H1 (cell line): ENCODE measurements around the gene JAKMIP1. TPM values are rescaled to one million over a fixed set of nuclear protein-coding genes. Genes with fewer than 3 reads are reported as not detected.

Experiments
- CTCF ChIA-PET: fragments of 300-600 bp; sonication (Branson Sonifier 250); formaldehyde crosslinking; loops from one replicate; lab custom pipeline; 2021; ENCODE audit not compliant: partially characterized antibody; lab: Charles Lee
- POLR2A ChIA-PET: fragments of 300-600 bp; sonication (Branson Sonifier 250); formaldehyde crosslinking; loops from one replicate; lab custom pipeline; 2021; ENCODE audit warnings: inconsistent platforms; ENCODE audit not compliant: partially characterized antibody; lab: Charles Lee
- DNase-seq, 2 experiments: peaks; one replicate each; pipeline versions ENCODE4 v3.0.0 to v3.0.0-alpha.2; 2010 to 2022; ENCODE audit warnings: low spot score in 2 of 2, low read depth in 1 of 2, mixed read lengths in 1 of 2
- FAIRE-seq: peaks from 2 replicates; lab custom pipeline; 2011; peaks lifted over from hg19 to GRCh38; lab: Jason Lieb, UNC
- H2AFZ ChIP-seq: 2 replicates; pipeline ENCODE4 v1.8.1; 2012; ENCODE audit warnings: low read length, inconsistent platforms
- H2AK5ac ChIP-seq: 2 replicates; pipeline ENCODE4 v1.6.1; 2013; ENCODE audit warnings: low read depth, low read length
- H2BK120ac ChIP-seq: replicated peaks from 2 replicates; pipeline ENCODE3; 2013; ENCODE audit warnings: low read depth, low read length, inconsistent platforms
- H2BK12ac ChIP-seq: 2 replicates; pipeline ENCODE4 v1.6.1; 2013; ENCODE audit warnings: low read depth, low read length
- H2BK15ac ChIP-seq: 2 replicates; pipeline ENCODE4 v1.6.1; 2013; ENCODE audit warnings: low read length
- H2BK20ac ChIP-seq: 2 replicates; pipeline ENCODE4 v1.6.1; 2013; ENCODE audit warnings: low read length
- H2BK5ac ChIP-seq: 2 replicates; pipeline ENCODE4 v1.6.1; 2013; ENCODE audit warnings: low read depth, low read length
- H3K14ac ChIP-seq: 2 replicates; pipeline ENCODE4 v1.6.1; 2013; ENCODE audit warnings: inconsistent platforms; ENCODE audit not compliant: insufficient read length
- H3K18ac ChIP-seq: 2 replicates; pipeline ENCODE4 v1.6.1; 2013; ENCODE audit warnings: low read length; ENCODE audit errors: extremely low read depth
- H3K23ac ChIP-seq: 2 replicates; pipeline ENCODE4 v1.6.1; 2013; ENCODE audit warnings: inconsistent platforms; ENCODE audit not compliant: insufficient read length
- H3K23me2 ChIP-seq: 2 replicates; pipeline ENCODE4 v1.6.1; 2013; ENCODE audit warnings: low read depth, low read length
- H3K27ac ChIP-seq: 2 replicates; pipeline ENCODE4 v1.6.1; 2011; ENCODE audit warnings: low read depth, low read length, inconsistent platforms
- H3K27me3 ChIP-seq, 4 experiments: replicated peaks in 1 of 4; 1 replicate in 1 of 4; 2 replicates in 3 of 4; pipeline versions ENCODE4 v1.6.1 to v1.8.1; 2011 to 2013; ENCODE audit warnings: low read length in 3 of 4, mild to moderate bottlenecking in 3 of 4, inconsistent platforms in 2 of 4, mixed read lengths in 2 of 4, moderate library complexity in 1 of 4; ENCODE audit not compliant: control insufficient read depth in 3 of 4, insufficient read depth in 3 of 4; ENCODE audit errors: extremely low read depth in 1 of 4
- H3K36me3 ChIP-seq, 4 experiments: 2 replicates each; pipeline versions ENCODE4 v1.6.1 to v1.8.1; 2011 to 2013; ENCODE audit warnings: mild to moderate bottlenecking in 4 of 4, low read length in 3 of 4, moderate library complexity in 2 of 4, control low read depth in 1 of 4, inconsistent platforms in 1 of 4; ENCODE audit not compliant: insufficient read depth in 4 of 4, control insufficient read depth in 2 of 4
- H3K4ac ChIP-seq: replicated peaks from 2 replicates; pipeline ENCODE3; 2013; ENCODE audit warnings: low read length, low read depth, mixed read lengths, inconsistent platforms; ENCODE audit not compliant: insufficient read length
- H3K4me1 ChIP-seq, 4 experiments: replicated peaks in 1 of 4; 1 replicate in 1 of 4; 2 replicates in 3 of 4; pipeline versions ENCODE4 v1.6.1 to v1.8.1; 2011 to 2013; ENCODE audit warnings: low read length in 3 of 4, inconsistent platforms in 2 of 4, mixed read lengths in 1 of 4; ENCODE audit not compliant: insufficient read depth in 4 of 4, control insufficient read depth in 3 of 4
- H3K4me2 ChIP-seq, 2 experiments: 2 replicates each; pipeline versions ENCODE4 v1.6.1 to v1.8.1; 2011 to 2013; ENCODE audit warnings: low read depth in 2 of 2, low read length in 2 of 2, control low read depth in 1 of 2, inconsistent platforms in 1 of 2, mild to moderate bottlenecking in 1 of 2; ENCODE audit not compliant: insufficient read depth in 1 of 2
- H3K4me3 ChIP-seq, 4 experiments: fragments of 200-600, 300-600 bp in 1 of 4; sonication (generic), shearing (Covaris generic), sonication (Bioruptor Twin) in 1 of 4; 2 replicates each; pipeline versions ENCODE4 v1.5.1 to v1.8.1; 2011 to 2016; ENCODE audit warnings: low read length in 4 of 4, low read depth in 3 of 4, control low read depth in 2 of 4, inconsistent platforms in 2 of 4, mild to moderate bottlenecking in 2 of 4, mixed read lengths in 1 of 4, moderate library complexity in 1 of 4; ENCODE audit not compliant: insufficient read depth in 2 of 4; ENCODE audit errors: extremely low read depth in 1 of 4
- H3K56ac ChIP-seq: replicated peaks from 2 replicates; pipeline ENCODE3; 2013; ENCODE audit warnings: low read depth, mild to moderate bottlenecking, mixed read lengths, low read length, inconsistent platforms; ENCODE audit not compliant: insufficient read length
- H3K79me1 ChIP-seq: 2 replicates; pipeline ENCODE4 v1.6.1; 2013; ENCODE audit warnings: low read depth, low read length, control low read depth
- H3K79me2 ChIP-seq, 2 experiments: 2 replicates each; pipeline versions ENCODE4 v1.6.1 to v1.8.1; 2012 to 2013; ENCODE audit warnings: low read length in 2 of 2, mild to moderate bottlenecking in 2 of 2, inconsistent platforms in 1 of 2; ENCODE audit not compliant: insufficient read depth in 2 of 2, control insufficient read depth in 1 of 2
- H3K9ac ChIP-seq, 4 experiments: replicated peaks in 1 of 4; 1 replicate in 1 of 4; 2 replicates in 3 of 4; pipeline versions ENCODE4 v1.6.1 to v1.8.1; 2011 to 2013; ENCODE audit warnings: low read depth in 3 of 4, low read length in 3 of 4, control low read depth in 2 of 4, mild to moderate bottlenecking in 2 of 4, moderate library complexity in 2 of 4, inconsistent platforms in 1 of 4; ENCODE audit errors: extremely low read depth in 1 of 4
- H3K9me3 ChIP-seq, 2 experiments: 2 replicates each; pipeline versions ENCODE4 v1.6.1 to v1.8.1; 2012 to 2013; ENCODE audit warnings: mild to moderate bottlenecking in 2 of 2, moderate library complexity in 2 of 2, control low read depth in 1 of 2, inconsistent platforms in 1 of 2, low read depth in 1 of 2, low read length in 1 of 2, mixed read lengths in 1 of 2; ENCODE audit not compliant: insufficient read depth in 2 of 2
- H4K20me1 ChIP-seq, 2 experiments: replicated peaks in 1 of 2; 2 replicates each; pipeline versions ENCODE3 to v1.8.1; 2011 to 2013; ENCODE audit warnings: inconsistent platforms in 2 of 2, low read length in 2 of 2, mild to moderate bottlenecking in 1 of 2; ENCODE audit not compliant: insufficient read depth in 2 of 2, control insufficient read depth in 1 of 2
- H4K5ac ChIP-seq: 2 replicates; pipeline ENCODE4 v1.6.1; 2013; ENCODE audit warnings: low read length, low read depth, mixed read lengths, inconsistent platforms; ENCODE audit not compliant: insufficient read length
- H4K8ac ChIP-seq: 2 replicates; pipeline ENCODE4 v1.8.0; 2013; ENCODE audit warnings: mild to moderate bottlenecking, moderate library complexity, low read length, inconsistent platforms; ENCODE audit not compliant: insufficient read depth; ENCODE audit errors: extremely low read depth
- H4K91ac ChIP-seq: replicated peaks from 2 replicates; pipeline ENCODE3; 2013; ENCODE audit warnings: low read length, mixed read lengths, inconsistent platforms; ENCODE audit not compliant: insufficient read length
- EZH2 ChIP-seq: fragments of 200-600 bp; sonication (generic); IDR thresholded peaks from 2 replicates; pipeline ENCODE4 v1.7.1; 2012; ENCODE audit warnings: low read depth, mild to moderate bottlenecking, moderate library complexity, low read length, inconsistent platforms; ENCODE audit not compliant: severe bottlenecking
- KDM5A ChIP-seq: fragments of 200-600 bp; IDR thresholded peaks from 2 replicates; pipeline ENCODE4 v1.7.1; 2012; ENCODE audit warnings: mild to moderate bottlenecking, low read length, inconsistent platforms, mixed read lengths
- MAFK ChIP-seq: IDR thresholded peaks from 2 replicates; pipeline ENCODE4 v1.6.1; 2012; ENCODE audit warnings: low read depth, mild to moderate bottlenecking, improper control_type of control experiment, low read length
- RFX5 ChIP-seq: IDR thresholded peaks from 2 replicates; pipeline ENCODE4 v1.6.1; 2011; ENCODE audit warnings: low read depth, low read length, improper control_type of control experiment, borderline replicate concordance
- SIN3A ChIP-seq, 2 experiments: IDR thresholded peaks in 1 of 2; conservative IDR thresholded peaks in 1 of 2; 2 replicates each; pipeline ENCODE4 v1.6.1; 2011 to 2012; ENCODE audit warnings: low read length in 2 of 2, improper control_type of control experiment in 1 of 2, low read depth in 1 of 2, mild to moderate bottlenecking in 1 of 2
- TAF7 ChIP-seq: optimal IDR thresholded peaks from 2 replicates; pipeline ENCODE3; 2011; ENCODE audit warnings: low read depth, mild to moderate bottlenecking, inconsistent platforms, low read length, moderate library complexity, borderline replicate concordance
- WGBS, 2 experiments: shearing (Covaris generic) in 1 of 2; methylation state at CpG; one replicate each; pipeline versions ENCODE4 v1.1.6 to v1.1.7; 2013 to 2015; ENCODE audit warnings: low lambda C conversion rate in 2 of 2, mixed read lengths in 2 of 2, inconsistent platforms in 1 of 2, low coverage in 1 of 2, missing lambda C conversion rate in 1 of 2; ENCODE audit not compliant: insufficient replicate concordance in 2 of 2, insufficient coverage in 1 of 2, insufficient read length in 1 of 2; ENCODE audit errors: extremely low coverage in 1 of 2, missing lambda C conversion rate in 1 of 2; 5-methylcytosine and 5-hydroxymethylcytosine counted together
- polyA plus RNA-seq, 7 experiments: library from polyadenylated mRNA; depleted of rRNA in 3 of 7; stranded (reverse) in 5 of 7; unstranded in 2 of 7; fragments of >200 nt in 5 of 7; fragments of 200-250 nt in 2 of 7; gene quantifications; 1 replicate in 5 of 7; 2 replicates in 1 of 7; 4 replicates in 1 of 7; pipeline versions ENCODE4 v1.2.1 to v1.2.3, GENCODE V29; 2011 to 2013; ENCODE audit warnings: missing spikeins in 2 of 7, mixed read lengths in 2 of 7
- total RNA-seq: library from RNA; stranded (reverse); fragmentation: NEBNext Ultra II Directional; extraction: Animal tissue kit (Norgen Biotek cat#: 25700); gene quantifications from 2 replicates; pipeline ENCODE4 v1.2.1, GENCODE V29; 2021

The JAKMIP1 gene
- total and polyA plus RNA-seq, 2 of the 8 experiments (the other 6 are each of a cell fraction or from before 2014, with no cell fraction given) = 2.5 to 4.4 TPM

GRCh38 chr4:6005175-6005574 is 195.2 kb downstream of the JAKMIP1 start:
- Histone ChIP-seq H2AK5ac (no peak overlapping the region), H2AFZ (no peak overlapping the region), H3K18ac (no peak overlapping the region), H3K4me3 (no peak overlapping the region), H4K8ac (no peak overlapping the region), H3K27me3 (peaks cover 0 to 22% (median 17%) of the 10 kb centered on the region in 4 experiments; a peak in 6 of 7 replicates), H3K23me2 (peaks cover 16% of the 10 kb centered on the region; the same call in 1 of the 2 replicates), H4K5ac (no peak overlapping the region), H2BK5ac (no peak overlapping the region), H4K91ac (no peak overlapping the region), H3K4me1 (no peaks in the 10 kb centered on the region), H3K27ac (no peak overlapping the region), H2BK12ac (no peak overlapping the region), H3K79me2 (no peaks in the 10 kb centered on the region), H3K23ac (no peak overlapping the region), H3K36me3 (no peaks in the 10 kb centered on the region), H3K79me1 (no peaks in the 10 kb centered on the region), H2BK120ac (no peak overlapping the region), H3K14ac (no peak overlapping the region), H3K4ac (no peak overlapping the region), H3K56ac (no peak overlapping the region), H3K4me2 (no peak overlapping the region), H2BK20ac (no peak overlapping the region), H3K9me3 (peaks cover 0 to 7% of the 10 kb centered on the region in 2 experiments; a peak in 1 of 4 replicates), H4K20me1 (peaks cover 0 to 6% of the 10 kb centered on the region in 2 experiments), H2BK15ac (no peak overlapping the region), H3K9ac (no peak overlapping the region)
- FAIRE-seq (no peak), DNase-seq (no peak)
- POLR2A ChIA-PET = no interaction called here
- CTCF ChIA-PET = interaction anchor here (0.8 to 2.5 kb wide), 8 partner anchors 9 to 105 kb away, joined by 3 to 13 read pairs (median 4); partner anchors contain the start of gene C4orf50
- 87% methylated on average over 4 of the region's 4 CpGs; no CpG with 5 or more reads in 1 of the 2 experiments for WGBS, 2 experiments
- no peak for TF ChIP-seq EZH2
- no peak for TF ChIP-seq RFX5
- TF ChIP-seq TAF7 = no peak
- TF ChIP-seq MAFK = no peak
- no peak for TF ChIP-seq SIN3A (conservative IDR thresholded peaks at IDR 0.05 in 1 of 2, IDR thresholded peaks at IDR 0.05 in 1 of 2; ENCODE audit: low read depth in 1 of 2, low read length in 2 of 2)
- no peak for TF ChIP-seq KDM5A
